Testis (tissue), 3 donors: Measurements from ENCODE around the gene PDGFRB. TPM values are rescaled to one million over a fixed set of nuclear protein-coding genes. Genes with fewer than 3 reads are reported as not detected.

Experiments used
- DNase-seq: peaks from one replicate; pipeline ENCODE4 v3.0.0-alpha.2; 2019
- H3K27ac ChIP-seq, 2 donors: fragments of 200-600 bp; sonication (generic); one replicate each; pipeline ENCODE4 v1.5.1; 2019
- H3K27me3 ChIP-seq: fragments of 200-600 bp; sonication (generic); one replicate; pipeline ENCODE4 v1.5.1; 2019
- H3K36me3 ChIP-seq: fragments of 200-600 bp; sonication (generic); one replicate; pipeline ENCODE4 v1.5.1; 2017; ENCODE audit warnings: low read depth; ENCODE audit errors: missing control alignments
- H3K4me1 ChIP-seq: fragments of 200-600 bp; sonication (generic); one replicate; pipeline ENCODE4 v1.5.1; 2019
- H3K4me3 ChIP-seq, 2 donors: fragments of 200-600 bp; sonication (generic); one replicate each; pipeline ENCODE4 v1.5.1; 2017 to 2019
- H3K9me3 ChIP-seq: fragments of 200-600 bp; sonication (generic); one replicate; pipeline ENCODE4 v1.5.1; 2017
- CTCF ChIP-seq, 3 experiments: fragments of 450-650 bp in 2 of 3; fragments of 200-600 bp in 1 of 3; sonication (generic) in 1 of 3; IDR thresholded peaks; one replicate each; pipeline ENCODE4 v1.5.1; 2016 to 2019; ENCODE audit warnings: antibody characterized with exemption in 3 of 3, mild to moderate bottlenecking in 2 of 3, moderate library complexity in 1 of 3
- POLR2A ChIP-seq: fragments of 450-650 bp; IDR thresholded peaks from one replicate; pipeline ENCODE4 v1.6.1; 2017; ENCODE audit warnings: antibody characterized with exemption, mild to moderate bottlenecking, moderate library complexity
- WGBS, 2 donors: methylation state at CpG; one replicate each; pipeline ENCODE4 v1.1.5; 2018; 5-methylcytosine and 5-hydroxymethylcytosine counted together
- intact Hi-C: fragments of 100-400 bp; cut with DNase I; formaldehyde crosslinking; loops from one replicate; pipeline ENCODE4 v1.15.1; 2023; ENCODE audit warnings: low total_unique reads
- polyA plus RNA-seq: library from polyadenylated mRNA; stranded (reverse); fragments of 350-450 nt; fragmentation: Illumina TruSeq; extraction: RNeasy Lipid Tissue Mini Kit (QIAGEN cat#74804); gene quantifications from one replicate; pipeline ENCODE4 v1.2.3, GENCODE V29; 2014; ENCODE audit warnings: low read depth, low replicate concordance; ENCODE audit not compliant: insufficient read depth
- total RNA-seq, 2 donors: library from RNA; depleted of rRNA; stranded (reverse); fragments of >200 nt; gene quantifications; one replicate each; pipeline ENCODE4 v1.2.3, GENCODE V29; 2016

PDGFRB gene
- total and polyA plus RNA-seq, 3 donors from 2014 or later = 61.6 to 87.0 (median 71.2) TPM

- peak; percentile 6 for DNase-seq
- H3K27ac ChIP-seq = peak overlapping the region in 1 of 2 donors; percentile 10
- H3K36me3 ChIP-seq = no peaks in the 10 kb centered on the region
- WGBS, 2 donors = 80 to 83% methylated on average over 1 to 11 of the region's 11 CpGs
- intact Hi-C loops = no loop called here
- no peak overlapping the region for H3K4me3 ChIP-seq
- TF ChIP-seq CTCF (IDR thresholded peaks at IDR 0.05) (no peak), POLR2A (no peak)
- H3K4me1 ChIP-seq = peaks cover 22% of the 10 kb centered on the region
- H3K27me3 ChIP-seq = no peaks in the 10 kb centered on the region
- no peaks in the 10 kb centered on the region for H3K9me3 ChIP-seq
These were observed 46.7 kb downstream of the PDGFRB start for GRCh38 chr5:150108711-150109514.

- Histone ChIP-seq H3K27me3 (no peaks in the 10 kb centered on the region), H3K4me3 (no peak overlapping the region), H3K4me1 (peaks cover 16% of the 10 kb centered on the region), H3K27ac (no peak overlapping the region), H3K9me3 (no peaks in the 10 kb centered on the region), H3K36me3 (no peaks in the 10 kb centered on the region)
- intact Hi-C loops = no loop called here
- no peak for DNase-seq
- no peak for TF ChIP-seq POLR2A
- no peak for TF ChIP-seq CTCF (IDR thresholded peaks at IDR 0.05)
- WGBS, 2 donors = 48 to 53% methylated on average over 4 of the region's 4 CpGs
These were observed 47.7 kb downstream of the PDGFRB start for GRCh38 chr5:150107909-150108447.

GRCh38 chr5:150106674-150107426 is 48.8 kb downstream of the PDGFRB start:
- 67 to 81% methylated on average over 4 of the region's 4 CpGs for WGBS, 2 donors
- no peak overlapping the region for H3K27ac ChIP-seq
- no peak for TF ChIP-seq CTCF (IDR thresholded peaks at IDR 0.05)
- no peak for TF ChIP-seq POLR2A
- intact Hi-C loops = no loop called here
- H3K4me3 ChIP-seq = no peak overlapping the region
- no peaks in the 10 kb centered on the region for H3K27me3 ChIP-seq
- H3K36me3 ChIP-seq = no peaks in the 10 kb centered on the region
- H3K9me3 ChIP-seq = no peaks in the 10 kb centered on the region
- H3K4me1 ChIP-seq = peaks cover 8% of the 10 kb centered on the region
- peak; percentile 5 for DNase-seq

GRCh38 chr5:150105928-150106615 is 49.6 kb downstream of the PDGFRB start:
- Histone ChIP-seq H3K9me3 (no peaks in the 10 kb centered on the region), H3K27ac (no peak overlapping the region), H3K36me3 (no peaks in the 10 kb centered on the region), H3K27me3 (no peaks in the 10 kb centered on the region), H3K4me1 (peaks cover 8% of the 10 kb centered on the region), H3K4me3 (no peak overlapping the region)
- DNase-seq = no peak
- TF ChIP-seq POLR2A = no peak
- no peak for TF ChIP-seq CTCF (IDR thresholded peaks at IDR 0.05)
- intact Hi-C loops = no loop called here
- WGBS, 2 donors = 86% methylated on average over 6 to 7 of the region's 7 CpGs
